ENCODE measurements around the gene ABCC6. TPM values are rescaled to one million over a fixed set of nuclear protein-coding genes. Genes with fewer than 3 reads are reported as not detected.

The ABCC6 gene
- total RNA-seq, 1 donor from 2014 or later: 0.53 TPM

DNA sequence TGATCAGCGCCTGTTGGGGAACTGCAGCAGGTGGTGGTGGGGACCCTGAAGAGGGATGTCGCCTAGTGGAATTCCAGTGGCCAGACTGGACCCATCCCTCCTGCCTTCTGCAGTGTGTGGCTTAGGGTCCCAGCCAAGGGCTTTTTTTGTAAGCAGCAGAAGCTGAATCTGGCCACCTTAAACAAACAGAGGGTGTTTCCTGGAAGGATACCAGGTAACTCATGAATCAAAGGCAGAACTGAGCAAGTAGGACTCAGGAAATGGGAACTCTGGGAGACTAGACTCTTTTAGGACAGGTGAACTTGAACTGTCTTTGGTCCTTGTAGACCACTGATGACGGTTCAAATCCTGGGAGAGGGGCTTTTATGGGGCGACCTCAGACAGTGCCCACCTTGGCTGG, 124.0 kb downstream of the ABCC6 start:
- no peaks in the 10 kb centered on the region for H3K27me3 ChIP-seq
- DNase-seq (ENCODE audit: low spot score in 2 of 2): no peak
- no peak overlapping the region for H3K4me3 ChIP-seq
- no peak overlapping the region for H3K27ac ChIP-seq
- intact Hi-C loops (cut with DNase I): loop anchor here (5.0 kb wide), 1 partner anchor 37 kb away; no protein-coding TSS in a partner anchor
- peaks cover 8 to 26% of the 10 kb centered on the region in 2 donors for H3K4me1 ChIP-seq
- TF ChIP-seq, protein P1, sequence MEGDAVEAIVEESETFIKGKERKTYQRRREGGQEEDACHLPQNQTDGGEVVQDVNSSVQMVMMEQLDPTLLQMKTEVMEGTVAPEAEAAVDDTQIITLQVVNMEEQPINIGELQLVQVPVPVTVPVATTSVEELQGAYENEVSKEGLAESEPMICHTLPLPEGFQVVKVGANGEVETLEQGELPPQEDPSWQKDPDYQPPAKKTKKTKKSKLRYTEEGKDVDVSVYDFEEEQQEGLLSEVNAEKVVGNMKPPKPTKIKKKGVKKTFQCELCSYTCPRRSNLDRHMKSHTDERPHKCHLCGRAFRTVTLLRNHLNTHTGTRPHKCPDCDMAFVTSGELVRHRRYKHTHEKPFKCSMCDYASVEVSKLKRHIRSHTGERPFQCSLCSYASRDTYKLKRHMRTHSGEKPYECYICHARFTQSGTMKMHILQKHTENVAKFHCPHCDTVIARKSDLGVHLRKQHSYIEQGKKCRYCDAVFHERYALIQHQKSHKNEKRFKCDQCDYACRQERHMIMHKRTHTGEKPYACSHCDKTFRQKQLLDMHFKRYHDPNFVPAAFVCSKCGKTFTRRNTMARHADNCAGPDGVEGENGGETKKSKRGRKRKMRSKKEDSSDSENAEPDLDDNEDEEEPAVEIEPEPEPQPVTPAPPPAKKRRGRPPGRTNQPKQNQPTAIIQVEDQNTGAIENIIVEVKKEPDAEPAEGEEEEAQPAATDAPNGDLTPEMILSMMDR (IDR thresholded peaks at IDR 0.05): no peak
- H3K36me3 ChIP-seq: peaks cover 26 to 41% of the 10 kb centered on the region in 2 donors
- no peaks in the 10 kb centered on the region for H3K9me3 ChIP-seq

Other genes with a start within 250 kb of the ABCC6 start
- gene NOMO3, start 9.0 kb upstream of the ABCC6 start, total RNA-seq: 25.1 TPM
- gene NPIPA7, start 155.6 kb upstream of the ABCC6 start, total RNA-seq: not detected